ENCODE data around the gene RAMP3.

RAMP3 gene

DNA sequence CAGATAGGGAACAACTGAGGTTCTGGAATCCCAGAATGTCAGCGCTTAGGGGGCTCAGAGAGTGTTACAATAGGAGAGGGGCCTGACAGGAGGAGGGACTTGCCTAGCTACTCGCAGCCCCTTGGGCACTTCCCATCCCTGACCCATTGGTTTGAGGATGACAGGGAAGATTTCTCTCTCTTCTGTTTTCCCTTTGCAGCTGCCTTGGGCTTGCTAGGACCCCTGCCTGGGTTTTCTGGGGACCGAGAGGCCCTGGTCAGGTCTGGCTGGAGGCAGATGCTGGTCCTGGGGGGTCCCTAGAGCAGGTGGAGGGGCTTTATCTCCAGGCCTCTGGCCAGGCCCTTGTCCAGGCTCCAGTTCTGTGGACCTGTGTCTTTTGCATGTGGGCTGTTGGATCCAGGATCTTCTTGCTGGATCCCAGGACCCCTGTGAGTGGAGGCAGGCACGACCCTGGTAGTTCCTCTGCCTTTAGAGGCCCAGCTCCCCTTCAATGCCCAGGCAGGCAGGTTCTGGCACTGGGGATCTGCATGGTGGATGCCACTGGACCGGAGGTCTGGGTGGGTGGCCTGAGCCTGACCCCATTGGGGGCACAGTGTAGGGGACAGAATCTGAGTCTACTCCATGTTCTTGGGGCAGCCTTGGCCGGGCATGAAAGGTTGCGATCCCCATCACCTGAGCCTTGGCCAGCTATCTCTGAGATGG is 26.9 kb downstream of the RAMP3 start:
- TF ChIP-seq EGR1 (IDR thresholded peaks at IDR 0.05) = no peak

DNA sequence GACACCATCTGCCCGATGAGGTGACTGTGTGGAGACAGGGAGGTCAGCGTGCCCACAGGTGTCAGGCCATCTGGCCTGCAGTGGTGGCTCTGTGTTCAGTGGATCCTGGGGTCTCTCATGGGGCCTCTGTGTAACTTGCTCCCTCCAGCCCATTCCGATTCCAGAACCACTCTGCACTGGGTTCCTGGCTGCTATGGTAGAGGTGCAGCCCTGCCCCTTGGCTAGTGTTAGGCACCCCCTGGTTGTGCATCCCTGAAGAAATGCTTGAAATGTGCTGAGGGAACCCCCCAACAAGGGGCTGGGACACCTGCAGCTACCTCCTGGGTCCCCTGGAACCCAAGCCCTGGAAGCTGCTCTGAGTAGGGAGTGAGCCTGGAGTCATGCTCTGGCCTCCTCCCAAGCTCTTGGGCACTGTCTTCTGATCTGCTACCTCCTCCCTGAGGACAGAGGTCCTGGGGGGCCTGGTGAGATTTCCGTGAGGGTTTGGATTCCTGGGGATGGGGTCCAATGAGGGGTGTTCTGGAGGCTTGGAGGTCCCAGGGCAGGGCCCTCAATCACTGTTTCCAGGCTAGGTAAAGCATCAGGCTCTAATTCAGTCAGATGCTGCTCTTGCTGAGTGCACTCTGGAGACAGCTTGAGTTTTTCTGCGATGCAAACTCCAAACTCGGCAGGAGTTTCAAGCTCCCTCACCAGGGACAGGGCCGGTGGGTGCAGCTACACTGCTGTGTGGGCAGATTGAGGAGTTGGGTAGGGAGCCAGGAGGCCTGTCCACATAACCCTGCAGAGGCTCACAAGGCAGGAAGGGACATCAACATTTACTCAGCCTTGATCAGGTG is 27.7 kb downstream of the RAMP3 start:
- TF ChIP-seq NFIC (IDR thresholded peaks at IDR 0.05) = no peak
- TF ChIP-seq CREB1 (IDR thresholded peaks at IDR 0.05; ENCODE audit: low read depth) = no peak
- no peak for TF ChIP-seq TEAD4 (IDR thresholded peaks at IDR 0.05)
- TF ChIP-seq, protein P1, sequence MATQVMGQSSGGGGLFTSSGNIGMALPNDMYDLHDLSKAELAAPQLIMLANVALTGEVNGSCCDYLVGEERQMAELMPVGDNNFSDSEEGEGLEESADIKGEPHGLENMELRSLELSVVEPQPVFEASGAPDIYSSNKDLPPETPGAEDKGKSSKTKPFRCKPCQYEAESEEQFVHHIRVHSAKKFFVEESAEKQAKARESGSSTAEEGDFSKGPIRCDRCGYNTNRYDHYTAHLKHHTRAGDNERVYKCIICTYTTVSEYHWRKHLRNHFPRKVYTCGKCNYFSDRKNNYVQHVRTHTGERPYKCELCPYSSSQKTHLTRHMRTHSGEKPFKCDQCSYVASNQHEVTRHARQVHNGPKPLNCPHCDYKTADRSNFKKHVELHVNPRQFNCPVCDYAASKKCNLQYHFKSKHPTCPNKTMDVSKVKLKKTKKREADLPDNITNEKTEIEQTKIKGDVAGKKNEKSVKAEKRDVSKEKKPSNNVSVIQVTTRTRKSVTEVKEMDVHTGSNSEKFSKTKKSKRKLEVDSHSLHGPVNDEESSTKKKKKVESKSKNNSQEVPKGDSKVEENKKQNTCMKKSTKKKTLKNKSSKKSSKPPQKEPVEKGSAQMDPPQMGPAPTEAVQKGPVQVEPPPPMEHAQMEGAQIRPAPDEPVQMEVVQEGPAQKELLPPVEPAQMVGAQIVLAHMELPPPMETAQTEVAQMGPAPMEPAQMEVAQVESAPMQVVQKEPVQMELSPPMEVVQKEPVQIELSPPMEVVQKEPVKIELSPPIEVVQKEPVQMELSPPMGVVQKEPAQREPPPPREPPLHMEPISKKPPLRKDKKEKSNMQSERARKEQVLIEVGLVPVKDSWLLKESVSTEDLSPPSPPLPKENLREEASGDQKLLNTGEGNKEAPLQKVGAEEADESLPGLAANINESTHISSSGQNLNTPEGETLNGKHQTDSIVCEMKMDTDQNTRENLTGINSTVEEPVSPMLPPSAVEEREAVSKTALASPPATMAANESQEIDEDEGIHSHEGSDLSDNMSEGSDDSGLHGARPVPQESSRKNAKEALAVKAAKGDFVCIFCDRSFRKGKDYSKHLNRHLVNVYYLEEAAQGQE (IDR thresholded peaks at IDR 0.05; ENCODE audit: low read depth) = no peak
- TF ChIP-seq TCF12 (IDR thresholded peaks at IDR 0.05; ENCODE audit: low read depth) = no peak

DNA sequence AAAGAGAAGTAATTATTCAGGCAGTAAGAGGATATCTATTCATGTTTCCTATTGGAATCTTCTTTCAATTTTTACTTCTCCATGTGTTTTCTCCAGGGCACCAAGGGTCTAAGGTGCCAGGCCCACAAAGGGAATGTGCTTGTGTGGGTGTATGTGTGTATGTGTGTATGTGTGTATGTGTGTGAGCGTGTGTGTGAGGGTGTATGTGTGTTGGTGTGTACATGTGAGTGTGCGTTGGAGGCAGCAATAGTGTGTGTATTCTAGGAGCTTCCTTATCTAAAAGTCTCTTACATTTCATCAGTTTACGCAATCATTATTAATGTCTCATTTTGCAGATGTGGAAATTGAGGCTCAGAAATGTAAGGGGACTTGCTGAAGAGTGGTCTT is 28.3 kb downstream of the RAMP3 start:
- TF ChIP-seq TAF1 (IDR thresholded peaks at IDR 0.05; ENCODE audit: low read depth) (no peak), TCF12 (IDR thresholded peaks at IDR 0.05; ENCODE audit: low read depth) (no peak), YY1 (IDR thresholded peaks at IDR 0.05; ENCODE audit: low read depth) (no peak), RAD21 (IDR thresholded peaks at IDR 0.05; ENCODE audit: low read depth) (no peak), NFIC (IDR thresholded peaks at IDR 0.05) (no peak), FOXM1 (IDR thresholded peaks at IDR 0.05; ENCODE audit: borderline replicate concordance, low read depth) (no peak), CEBPB (IDR thresholded peaks at IDR 0.05) (no peak), EGR1 (IDR thresholded peaks at IDR 0.05) (no peak), CREB1 (IDR thresholded peaks at IDR 0.05; ENCODE audit: low read depth) (no peak), EP300 (IDR thresholded peaks at IDR 0.05; ENCODE audit: borderline replicate concordance) (no peak), ZBTB7A (IDR thresholded peaks at IDR 0.05; ENCODE audit: low read depth) (no peak), TEAD4 (IDR thresholded peaks at IDR 0.05) (no peak)
- TF ChIP-seq, protein P2, sequence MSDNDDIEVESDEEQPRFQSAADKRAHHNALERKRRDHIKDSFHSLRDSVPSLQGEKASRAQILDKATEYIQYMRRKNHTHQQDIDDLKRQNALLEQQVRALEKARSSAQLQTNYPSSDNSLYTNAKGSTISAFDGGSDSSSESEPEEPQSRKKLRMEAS (IDR thresholded peaks at IDR 0.05) = no peak
- TF ChIP-seq, protein P3, sequence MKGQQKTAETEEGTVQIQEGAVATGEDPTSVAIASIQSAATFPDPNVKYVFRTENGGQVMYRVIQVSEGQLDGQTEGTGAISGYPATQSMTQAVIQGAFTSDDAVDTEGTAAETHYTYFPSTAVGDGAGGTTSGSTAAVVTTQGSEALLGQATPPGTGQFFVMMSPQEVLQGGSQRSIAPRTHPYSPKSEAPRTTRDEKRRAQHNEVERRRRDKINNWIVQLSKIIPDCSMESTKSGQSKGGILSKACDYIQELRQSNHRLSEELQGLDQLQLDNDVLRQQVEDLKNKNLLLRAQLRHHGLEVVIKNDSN (IDR thresholded peaks at IDR 0.05) = no peak
- TF ChIP-seq, protein P1 (IDR thresholded peaks at IDR 0.05; ENCODE audit: low read depth) = no peak

DNA sequence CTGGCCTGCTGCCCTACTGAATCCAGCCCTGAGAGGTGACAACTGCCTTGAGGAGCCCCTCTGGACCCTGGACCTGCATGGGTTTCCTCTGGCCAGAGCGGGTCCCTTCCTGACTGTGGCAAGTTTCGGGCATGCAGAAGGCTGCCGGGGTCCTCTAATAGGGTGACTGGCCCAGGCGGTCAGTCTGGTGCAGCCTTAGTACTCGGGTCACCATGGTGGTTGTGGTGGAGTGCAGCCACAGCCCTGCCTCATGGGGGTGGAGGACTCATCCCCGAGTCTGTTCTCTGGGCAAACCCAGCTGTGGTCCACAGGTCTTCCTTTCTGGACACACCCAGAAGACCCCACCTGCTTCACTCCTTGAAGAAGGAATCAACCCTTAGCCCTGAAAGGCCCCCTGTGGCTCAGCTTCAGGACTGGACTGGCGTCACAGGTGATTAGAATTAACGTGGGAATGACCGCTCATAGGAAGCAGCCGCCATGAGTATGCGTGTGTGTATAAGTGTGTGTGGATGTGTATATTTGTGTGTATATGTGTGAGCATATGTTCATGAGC is 28.7 kb downstream of the RAMP3 start:
- TF ChIP-seq RAD21 (IDR thresholded peaks at IDR 0.05; ENCODE audit: low read depth) (no peak), TCF12 (IDR thresholded peaks at IDR 0.05; ENCODE audit: low read depth) (no peak), EGR1 (IDR thresholded peaks at IDR 0.05) (no peak), FOXM1 (IDR thresholded peaks at IDR 0.05; ENCODE audit: borderline replicate concordance, low read depth) (no peak), TEAD4 (IDR thresholded peaks at IDR 0.05) (no peak)
- TF ChIP-seq, protein P2 (IDR thresholded peaks at IDR 0.05) = no peak

DNA sequence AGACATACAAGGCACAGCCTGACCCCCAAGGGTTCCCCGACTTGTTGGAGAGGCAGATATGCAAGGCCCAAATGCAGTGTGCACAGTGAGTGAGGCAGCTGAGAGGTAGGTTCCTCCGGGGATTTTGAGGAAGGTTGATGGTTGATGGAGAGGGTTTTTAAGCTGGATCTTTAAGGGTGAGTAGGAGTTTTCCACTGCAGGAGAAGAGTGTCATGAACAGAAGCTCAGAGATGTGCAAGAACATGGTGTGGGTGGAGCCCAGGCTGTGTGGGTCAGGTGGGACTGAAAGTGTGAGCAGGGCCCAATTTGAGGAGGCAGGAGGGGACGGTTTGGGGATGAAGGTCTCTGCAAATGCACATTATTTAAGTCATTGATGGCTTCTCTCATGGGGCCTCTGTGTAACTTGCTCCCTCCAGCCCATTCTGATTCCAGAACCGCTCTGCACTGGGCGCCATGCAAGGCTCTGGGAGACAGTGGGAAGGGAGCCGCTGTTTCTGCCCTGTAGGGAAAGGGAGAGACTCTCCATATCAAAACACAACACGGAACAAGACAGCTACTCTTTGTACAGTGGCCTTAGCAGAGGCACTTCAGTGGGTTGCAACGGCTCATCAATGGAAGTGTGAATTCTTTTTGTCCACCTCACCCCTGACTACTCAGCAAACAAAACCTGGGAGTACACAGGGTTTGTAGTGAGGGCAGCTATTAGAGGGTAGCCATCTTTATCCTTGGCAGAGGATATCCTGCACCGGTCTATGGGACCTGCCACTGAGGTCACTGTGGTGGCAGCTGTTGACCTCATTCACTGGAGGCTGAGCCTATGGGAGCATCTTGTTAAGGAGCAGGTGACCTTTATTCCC is 29.7 kb downstream of the RAMP3 start:
- TF ChIP-seq CREB1 (IDR thresholded peaks at IDR 0.05; ENCODE audit: low read depth) (no peak), TCF12 (IDR thresholded peaks at IDR 0.05; ENCODE audit: low read depth) (no peak), EP300 (IDR thresholded peaks at IDR 0.05; ENCODE audit: borderline replicate concordance) (no peak)

DNA sequence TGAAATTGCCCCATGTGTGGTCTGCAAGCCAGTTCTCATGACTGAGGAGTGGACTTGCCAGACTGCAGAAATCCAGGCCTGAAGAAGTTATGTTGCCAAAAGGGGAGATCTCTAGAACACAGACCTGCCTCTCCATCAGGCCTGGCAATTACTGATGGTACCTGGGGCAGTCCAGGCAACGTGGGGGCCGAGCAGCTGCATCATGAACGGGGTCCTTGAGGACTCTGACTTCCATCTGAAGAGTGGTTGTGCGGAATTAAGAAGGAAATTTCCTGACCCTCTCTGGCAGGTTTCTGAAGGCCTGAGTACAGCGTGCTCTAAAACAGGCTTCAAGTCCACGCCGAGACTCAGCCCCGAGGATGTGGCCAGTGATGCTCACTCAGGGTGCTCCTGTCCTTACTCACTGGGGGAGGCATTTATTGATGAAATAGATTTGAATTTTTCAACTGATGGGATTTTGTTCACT is 30.4 kb downstream of the RAMP3 start:
- TF ChIP-seq YY1 (IDR thresholded peaks at IDR 0.05; ENCODE audit: low read depth) (no peak), FOXM1 (IDR thresholded peaks at IDR 0.05; ENCODE audit: borderline replicate concordance, low read depth) (no peak), EGR1 (IDR thresholded peaks at IDR 0.05) (no peak), CEBPB (IDR thresholded peaks at IDR 0.05) (no peak), ZBTB7A (IDR thresholded peaks at IDR 0.05; ENCODE audit: low read depth) (no peak), TAF1 (IDR thresholded peaks at IDR 0.05; ENCODE audit: low read depth) (no peak), EP300 (IDR thresholded peaks at IDR 0.05; ENCODE audit: borderline replicate concordance) (no peak), TCF12 (IDR thresholded peaks at IDR 0.05; ENCODE audit: low read depth) (no peak)
- TF ChIP-seq, protein P2 (IDR thresholded peaks at IDR 0.05) = no peak
- TF ChIP-seq, protein P3 (IDR thresholded peaks at IDR 0.05) = no peak
- TF ChIP-seq, protein P1 (IDR thresholded peaks at IDR 0.05; ENCODE audit: low read depth) = no peak
